Keratinocyte (primary cell): ENCODE measurements around the gene PAAF1. TPM values are rescaled to one million over a fixed set of nuclear protein-coding genes. Genes with fewer than 3 reads are reported as not detected.

Experiments used
- DNase-seq: peaks from one replicate; pipeline ENCODE4 v3.0.0-alpha.2; 2011; ENCODE audit warnings: low read depth, missing footprints, low spot score
- FAIRE-seq: peaks from 2 replicates; lab custom pipeline; 2011; peaks lifted over from hg19 to GRCh38; lab: Jason Lieb, UNC
- H2AFZ ChIP-seq: 2 replicates; pipeline ENCODE4 v1.6.0; 2012; ENCODE audit warnings: low read length, control low read depth, inconsistent platforms; ENCODE audit not compliant: control insufficient read depth
- H3K27ac ChIP-seq: 2 replicates; pipeline ENCODE4 v1.5.1; 2011; ENCODE audit warnings: low read length; ENCODE audit not compliant: control insufficient read depth, insufficient read depth
- H3K27me3 ChIP-seq: 3 replicates; pipeline ENCODE4 v1.6.0; 2011; ENCODE audit warnings: low read length; ENCODE audit not compliant: control insufficient read depth, insufficient read depth; ENCODE audit errors: extremely low read depth
- H3K36me3 ChIP-seq, 2 experiments: 2 replicates in 1 of 2; 3 replicates in 1 of 2; pipeline ENCODE4 v1.5.1; 2011; ENCODE audit warnings: low read length in 2 of 2, mild to moderate bottlenecking in 1 of 2; ENCODE audit not compliant: control insufficient read depth in 2 of 2, insufficient read depth in 2 of 2; ENCODE audit errors: extremely low read depth in 1 of 2
- H3K4me1 ChIP-seq: 3 replicates; pipeline ENCODE4 v1.5.1; 2011; ENCODE audit warnings: low read length; ENCODE audit not compliant: control insufficient read depth, insufficient read depth; ENCODE audit errors: extremely low read depth
- H3K4me2 ChIP-seq: 3 replicates; pipeline ENCODE4 v1.6.0; 2011; ENCODE audit warnings: low read depth, low read length; ENCODE audit not compliant: control insufficient read depth, insufficient read depth; ENCODE audit errors: extremely low read depth
- H3K4me3 ChIP-seq, 3 experiments: fragments of 200-600 bp in 1 of 3; sonication (generic) in 1 of 3; 2 replicates in 2 of 3; 3 replicates in 1 of 3; pipeline ENCODE4 v1.5.1; 2011 to 2016; ENCODE audit warnings: low read length in 3 of 3, mild to moderate bottlenecking in 3 of 3, control low read depth in 2 of 3, inconsistent platforms in 1 of 3, low read depth in 1 of 3, mixed read lengths in 1 of 3, mixed run types in 1 of 3, moderate library complexity in 1 of 3; ENCODE audit not compliant: control insufficient read depth in 2 of 3, insufficient read depth in 2 of 3; ENCODE audit errors: extremely low read depth in 1 of 3
- H3K79me2 ChIP-seq: 2 replicates; pipeline ENCODE4 v1.6.0; 2012; ENCODE audit warnings: low read length; ENCODE audit not compliant: control insufficient read depth, insufficient read depth
- H3K9ac ChIP-seq: 3 replicates; pipeline ENCODE4 v1.6.0; 2011; ENCODE audit warnings: low read length; ENCODE audit not compliant: control insufficient read depth, insufficient read depth; ENCODE audit errors: extremely low read depth
- H3K9me1 ChIP-seq: 3 replicates; pipeline ENCODE4 v1.6.0; 2011; ENCODE audit warnings: low read length; ENCODE audit not compliant: control insufficient read depth, insufficient read depth; ENCODE audit errors: extremely low read depth
- H3K9me3 ChIP-seq: 2 replicates; pipeline ENCODE4 v1.5.1; 2012; ENCODE audit warnings: low read depth, low read length; ENCODE audit not compliant: control insufficient read depth
- H4K20me1 ChIP-seq: 3 replicates; pipeline ENCODE4 v1.6.0; 2011; ENCODE audit warnings: low read length; ENCODE audit not compliant: control insufficient read depth, insufficient read depth; ENCODE audit errors: extremely low read depth
- EZH2 ChIP-seq: IDR thresholded peaks from one replicate; pipeline ENCODE4 v1.6.1; 2012; ENCODE audit warnings: inconsistent platforms, mild to moderate bottlenecking, low read length, moderate library complexity
- dilution Hi-C: fragments of 300-500 bp; cut with MboI; formaldehyde crosslinking; loops from one replicate; pipeline ENCODE4 v1.7.0; 2020; ENCODE audit warnings: low sequenced_read_pairs; ENCODE audit not compliant: extremely low pct_ligation_motif_present
- polyA plus RNA-seq, 5 experiments: library from polyadenylated mRNA; depleted of rRNA in 3 of 5; stranded (reverse) in 3 of 5; stranded (forward) in 1 of 5; unstranded in 1 of 5; fragments of >200 nt; gene quantifications; 1 replicate in 1 of 5; 2 replicates in 3 of 5; 3 replicates in 1 of 5; pipeline versions ENCODE4 v1.2.1 to v1.2.3, GENCODE V29; 2011 to 2012; ENCODE audit warnings: missing spikeins in 2 of 5, low read depth in 1 of 5, low replicate concordance in 1 of 5
- TF ChIP-seq, protein P1 (sequence below), 3 experiments: IDR thresholded peaks in 1 of 3; conservative IDR thresholded peaks in 1 of 3; optimal IDR thresholded peaks in 1 of 3; 2 replicates in 2 of 3; 3 replicates in 1 of 3; pipeline versions ENCODE3 to v1.5.1; 2011; ENCODE audit warnings: low read length in 3 of 3, mild to moderate bottlenecking in 3 of 3, moderate library complexity in 2 of 3, control low read depth in 1 of 3, inconsistent platforms in 1 of 3; ENCODE audit not compliant: insufficient read depth in 2 of 3; ENCODE audit errors: extremely low read depth in 1 of 3

Gene PAAF1
- polyA plus RNA-seq, 1 donor (not counting 4 experiments of a cell fraction or from before 2014, with no cell fraction given): 19.1 TPM

DNA sequence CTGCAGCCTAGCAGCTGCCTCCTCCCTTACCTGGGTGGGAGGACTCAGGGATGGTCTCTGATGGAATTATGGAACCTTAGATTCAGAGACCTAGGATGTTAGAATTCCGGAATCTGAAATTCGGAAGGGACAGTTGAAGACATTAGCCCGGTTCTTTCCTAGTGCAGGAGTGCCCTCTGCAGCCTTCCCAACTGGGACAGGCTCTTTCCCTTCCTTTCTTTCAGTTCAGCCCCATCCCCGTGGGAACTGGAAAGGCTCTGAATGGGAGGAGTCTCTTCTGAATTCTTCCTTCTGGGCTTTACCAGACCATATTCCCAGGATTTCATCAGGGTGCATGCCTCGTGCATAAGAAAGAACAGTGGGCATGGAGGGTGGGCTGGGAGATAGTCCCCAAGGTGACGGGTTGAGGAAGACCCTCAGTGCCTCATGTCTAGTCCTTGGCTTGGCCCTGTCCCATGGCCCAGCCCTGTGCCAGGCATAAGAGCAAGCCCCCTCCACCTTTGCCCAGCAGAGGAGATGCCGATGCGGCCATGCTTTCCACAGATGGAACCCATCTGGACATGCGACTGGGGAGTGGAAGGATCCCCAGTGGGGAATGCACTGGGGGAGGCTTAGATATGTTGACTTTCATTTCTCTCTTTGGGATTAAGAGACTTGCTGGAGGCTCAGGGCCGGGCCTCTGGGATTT is 88.4 kb downstream of the PAAF1 start:
- FAIRE-seq: no peak
- Histone ChIP-seq H2AFZ (no peak overlapping the region), H3K9me3 (no peaks in the 10 kb centered on the region), H3K4me2 (no peak overlapping the region), H4K20me1 (no peaks in the 10 kb centered on the region), H3K9ac (no peak overlapping the region), H3K36me3 (no peaks in the 10 kb centered on the region), H3K4me1 (no peaks in the 10 kb centered on the region), H3K4me3 (no peak overlapping the region), H3K27me3 (no peaks in the 10 kb centered on the region), H3K9me1 (no peaks in the 10 kb centered on the region), H3K79me2 (no peaks in the 10 kb centered on the region), H3K27ac (no peak overlapping the region)
- no peak for TF ChIP-seq EZH2
- TF ChIP-seq, protein P1, sequence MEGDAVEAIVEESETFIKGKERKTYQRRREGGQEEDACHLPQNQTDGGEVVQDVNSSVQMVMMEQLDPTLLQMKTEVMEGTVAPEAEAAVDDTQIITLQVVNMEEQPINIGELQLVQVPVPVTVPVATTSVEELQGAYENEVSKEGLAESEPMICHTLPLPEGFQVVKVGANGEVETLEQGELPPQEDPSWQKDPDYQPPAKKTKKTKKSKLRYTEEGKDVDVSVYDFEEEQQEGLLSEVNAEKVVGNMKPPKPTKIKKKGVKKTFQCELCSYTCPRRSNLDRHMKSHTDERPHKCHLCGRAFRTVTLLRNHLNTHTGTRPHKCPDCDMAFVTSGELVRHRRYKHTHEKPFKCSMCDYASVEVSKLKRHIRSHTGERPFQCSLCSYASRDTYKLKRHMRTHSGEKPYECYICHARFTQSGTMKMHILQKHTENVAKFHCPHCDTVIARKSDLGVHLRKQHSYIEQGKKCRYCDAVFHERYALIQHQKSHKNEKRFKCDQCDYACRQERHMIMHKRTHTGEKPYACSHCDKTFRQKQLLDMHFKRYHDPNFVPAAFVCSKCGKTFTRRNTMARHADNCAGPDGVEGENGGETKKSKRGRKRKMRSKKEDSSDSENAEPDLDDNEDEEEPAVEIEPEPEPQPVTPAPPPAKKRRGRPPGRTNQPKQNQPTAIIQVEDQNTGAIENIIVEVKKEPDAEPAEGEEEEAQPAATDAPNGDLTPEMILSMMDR (optimal IDR thresholded peaks at IDR 0.05 in 1 of 3, IDR thresholded peaks at IDR 0.05 in 1 of 3, conservative IDR thresholded peaks at IDR 0.05 in 1 of 3; ENCODE audit: extremely low read depth in 1 of 3, insufficient read depth in 2 of 3, low read length in 3 of 3): no peak
- dilution Hi-C loops: no loop called here
- no peak for DNase-seq

DNA sequence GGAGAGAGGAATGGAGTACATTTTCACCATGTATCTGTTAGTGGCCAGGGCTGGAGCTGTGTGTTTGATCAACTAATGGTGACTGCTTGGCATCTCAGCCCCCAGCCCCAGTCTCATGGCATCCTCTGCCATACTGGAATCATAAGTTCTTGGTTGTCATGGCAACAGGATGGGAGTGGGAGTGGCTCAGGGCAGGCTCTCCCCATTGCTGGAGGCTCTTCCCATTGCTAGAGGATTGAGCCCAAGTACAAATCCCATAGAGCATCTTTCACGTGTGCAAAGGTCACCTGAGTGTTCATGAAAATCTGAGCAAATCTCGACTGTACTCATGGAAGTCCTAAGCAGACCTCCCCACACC is 88.9 kb downstream of the PAAF1 start:
- H3K4me1 ChIP-seq: no peaks in the 10 kb centered on the region
- FAIRE-seq: no peak

More for the DNA sequence above, 88.9 kb downstream of the PAAF1 start:
- Histone ChIP-seq H3K4me3 (no peak overlapping the region), H3K4me2 (no peak overlapping the region), H3K27ac (no peak overlapping the region), H3K27me3 (no peaks in the 10 kb centered on the region), H2AFZ (no peak overlapping the region), H3K36me3 (no peaks in the 10 kb centered on the region), H4K20me1 (no peaks in the 10 kb centered on the region), H3K79me2 (no peaks in the 10 kb centered on the region), H3K9me1 (no peaks in the 10 kb centered on the region), H3K9me3 (no peaks in the 10 kb centered on the region), H3K9ac (no peak overlapping the region)
- TF ChIP-seq EZH2: no peak
- TF ChIP-seq, protein P1 (optimal IDR thresholded peaks at IDR 0.05 in 1 of 3, IDR thresholded peaks at IDR 0.05 in 1 of 3, conservative IDR thresholded peaks at IDR 0.05 in 1 of 3; ENCODE audit: extremely low read depth in 1 of 3, insufficient read depth in 2 of 3, low read length in 3 of 3): no peak
- DNase-seq: no peak
- dilution Hi-C loops: no loop called here
